PC-9 (cell line): ENCODE measurements around the gene CORIN. TPM values are rescaled to one million over a fixed set of nuclear protein-coding genes. Genes with fewer than 3 reads are reported as not detected.
"Not testable (repeated sequence)": the region's sequence is repeated elsewhere in the genome, so short reads cannot be mapped to it uniquely, and the experiment has no call there.

Source experiments
- BruUV-seq: library from RNA; stranded (reverse); fragments of 400-500 nt; replicated peaks from 2 replicates; lab custom pipeline; 2021; lab: Mats Ljungman, UMichigan
- CTCF ChIA-PET: fragments of 300-600 bp; sonication (Branson Sonifier 250); formaldehyde crosslinking; loops from one replicate; lab custom pipeline; 2022; ENCODE audit warnings: antibody characterized with exemption; lab: Charles Lee
- POLR2A ChIA-PET: fragments of 300-600 bp; sonication (Branson Sonifier 250); formaldehyde crosslinking; loops from one replicate; lab custom pipeline; 2022; ENCODE audit warnings: antibody characterized with exemption; ENCODE audit not compliant: unreplicated experiment; lab: Charles Lee
- DNase-seq, 2 experiments: peaks; one replicate each; pipeline versions ENCODE4 v3.0.0 to v3.0.0-alpha.2; 2015 to 2022; ENCODE audit warnings: mixed read lengths in 1 of 2
- H2AFZ ChIP-seq: fragments of 200-600 bp; sonication (generic); 2 replicates; pipeline ENCODE4 v1.8.1; 2017; ENCODE audit warnings: antibody characterized with exemption
- H3F3A ChIP-seq: fragments of 200-600 bp; sonication (generic); 2 replicates; pipeline ENCODE4 v1.8.1; 2017; ENCODE audit warnings: antibody characterized with exemption, mild to moderate bottlenecking, low read depth; ENCODE audit not compliant: insufficient read depth
- H3K27ac ChIP-seq: fragments of 200-600 bp; sonication (generic); 2 replicates; pipeline ENCODE4 v1.6.1; 2016; ENCODE audit warnings: mixed run types
- H3K27me3 ChIP-seq: fragments of 200-600 bp; sonication (generic); 2 replicates; pipeline ENCODE4 v1.6.1; 2016; ENCODE audit warnings: low read depth, mixed run types; ENCODE audit not compliant: insufficient read depth
- H3K36me3 ChIP-seq: fragments of 200-600 bp; sonication (generic); 2 replicates; pipeline ENCODE4 v1.6.1; 2016; ENCODE audit warnings: low read depth, mixed run types
- H3K4me1 ChIP-seq: fragments of 200-600 bp; sonication (generic); replicated peaks from 2 replicates; pipeline ENCODE4 v1.6.1; 2016; ENCODE audit warnings: mixed run types; ENCODE audit not compliant: insufficient read depth
- H3K4me2 ChIP-seq: fragments of 200-600 bp; sonication (generic); 2 replicates; pipeline ENCODE4 v1.6.1; 2017; ENCODE audit warnings: mixed run types
- H3K4me3 ChIP-seq: fragments of 200-600 bp; sonication (generic); 2 replicates; pipeline ENCODE4 v1.6.1; 2016; ENCODE audit warnings: mixed run types
- H3K79me2 ChIP-seq: fragments of 200-600 bp; sonication (generic); 2 replicates; pipeline ENCODE4 v1.6.1; 2017; ENCODE audit warnings: low read depth, mixed run types
- H3K9me2 ChIP-seq: fragments of 200-600 bp; sonication (generic); 2 replicates; pipeline ENCODE4 v1.8.1; 2017; ENCODE audit warnings: mild to moderate bottlenecking; ENCODE audit not compliant: insufficient read depth
- H3K9me3 ChIP-seq: fragments of 200-600 bp; sonication (generic); 2 replicates; pipeline ENCODE4 v1.8.1; 2016; ENCODE audit warnings: low read depth; ENCODE audit not compliant: insufficient read depth
- H4K20me1 ChIP-seq: fragments of 200-600 bp; sonication (generic); 2 replicates; pipeline ENCODE4 v1.8.1; 2017; ENCODE audit not compliant: insufficient read depth
- CTCF ChIP-seq: fragments of 200-600 bp; sonication (generic); conservative IDR thresholded peaks from 2 replicates; pipeline ENCODE4 v1.6.1; 2017; ENCODE audit warnings: mixed run types, antibody characterized with exemption, mild to moderate bottlenecking, moderate library complexity
- EZH2 ChIP-seq: fragments of 200-600 bp; sonication (generic); IDR thresholded peaks from 2 replicates; pipeline ENCODE4 v1.8.0; 2017; ENCODE audit warnings: antibody characterized with exemption, low read depth
- intact Hi-C: fragments of 100-400 bp; cut with micrococcal nuclease; formaldehyde crosslinking; loops from one replicate; pipeline ENCODE4 v1.10.0; 2022; ENCODE audit not compliant: unreplicated experiment
- total RNA-seq: library from RNA; stranded (reverse); gene quantifications from 2 replicates; pipeline ENCODE4 v1.2.3, GENCODE V29; 2021

Gene CORIN
- total RNA-seq, 1 experiment from 2014 or later = not detected

- Histone ChIP-seq H2AFZ (no peak overlapping the region), H3K4me2 (no peak overlapping the region), H3K27ac (peak overlapping the region; percentile 36), H3K4me1 (peaks cover 59% of the 10 kb centered on the region), H3K79me2 (no peaks in the 10 kb centered on the region), H3F3A (peaks cover 20% of the 10 kb centered on the region), H3K9me3 (0 out of 2 replicates have a peak, but pooled peaks cover 10% of the 10 kb centered on the region), H4K20me1 (no peaks in the 10 kb centered on the region), H3K9me2 (no peaks in the 10 kb centered on the region), H3K36me3 (0 out of 2 replicates have a peak, but pooled peaks cover 15% of the 10 kb centered on the region), H3K4me3 (no peak overlapping the region), H3K27me3 (no peaks in the 10 kb centered on the region)
- intact Hi-C loops = loop anchor here (5.0 kb wide), 1 partner anchor 41 kb away; no protein-coding TSS in a partner anchor
- no TSS peak for BruUV-seq
- ChIA-PET POLR2A (interaction anchor here (0.6 to 0.7 kb wide), 2 partner anchors 22 to 61 kb away, joined by 3 read pairs; no protein-coding TSS in a partner anchor), CTCF (no interaction called here)
- no peak for TF ChIP-seq CTCF
- TF ChIP-seq EZH2 = no peak
- peak in 1 of 2 experiments; percentile 47 for DNase-seq
Observed at GRCh38 chr4:47553329-47554125, 284.3 kb downstream of the CORIN start.

GRCh38 chr4:47551682-47552081 lies 286.2 kb downstream of the CORIN start:
- no peak overlapping the region for H2AFZ ChIP-seq
- POLR2A ChIA-PET = no interaction called here
- H3K27ac ChIP-seq = peak overlapping the region; percentile 18
- BruUV-seq = no TSS peak
- CTCF ChIA-PET = no interaction called here
- H3K9me3 ChIP-seq = 0 out of 2 replicates have a peak, but pooled peaks cover 10% of the 10 kb centered on the region
- peaks cover 20% of the 10 kb centered on the region for H3F3A ChIP-seq
- H3K9me2 ChIP-seq = no peaks in the 10 kb centered on the region
- no peaks in the 10 kb centered on the region for H4K20me1 ChIP-seq
- no peak overlapping the region for H3K4me2 ChIP-seq
- H3K79me2 ChIP-seq = no peaks in the 10 kb centered on the region
- peaks cover 53% of the 10 kb centered on the region for H3K4me1 ChIP-seq
- H3K4me3 ChIP-seq = no peak overlapping the region
- H3K27me3 ChIP-seq = no peaks in the 10 kb centered on the region
- intact Hi-C loops = loop anchor here (5.0 kb wide), 1 partner anchor 39 kb away; no protein-coding TSS in a partner anchor
- TF ChIP-seq CTCF (no peak), EZH2 (no peak)
- 0 out of 2 replicates have a peak, but pooled peaks cover 15% of the 10 kb centered on the region for H3K36me3 ChIP-seq
- DNase-seq = no peak

- H3F3A ChIP-seq = peaks cover 15% of the 10 kb centered on the region; the same call in 1 of the 2 replicates
- H4K20me1 ChIP-seq = no peaks in the 10 kb centered on the region
- H3K4me1 ChIP-seq = peaks cover 47% of the 10 kb centered on the region
- no TSS peak for BruUV-seq
- H3K9me2 ChIP-seq = no peaks in the 10 kb centered on the region
- H3K4me3 ChIP-seq = no peak overlapping the region
- no peaks in the 10 kb centered on the region for H3K79me2 ChIP-seq
- H3K9me3 ChIP-seq = 0 out of 2 replicates have a peak, but pooled peaks cover 10% of the 10 kb centered on the region
- ChIA-PET CTCF (no interaction called here), POLR2A (no interaction called here)
- H3K27ac ChIP-seq = peak overlapping the region; percentile 18; the same call in 1 of the 2 replicates
- no peak for DNase-seq
- intact Hi-C loops = loop anchor here (5.0 kb wide), 1 partner anchor 39 kb away; no protein-coding TSS in a partner anchor
- H3K36me3 ChIP-seq = 0 out of 2 replicates have a peak, but pooled peaks cover 15% of the 10 kb centered on the region
- H3K4me2 ChIP-seq = no peak overlapping the region
- H2AFZ ChIP-seq = no peak overlapping the region
- no peak for TF ChIP-seq EZH2
- no peak for TF ChIP-seq CTCF
- no peaks in the 10 kb centered on the region for H3K27me3 ChIP-seq
Observed at GRCh38 chr4:47550899-47551548, 286.8 kb downstream of the CORIN start.

- CTCF ChIA-PET, POLR2A ChIA-PET, DNase-seq, H3K4me3 ChIP-seq, H2AFZ ChIP-seq, H3F3A ChIP-seq, H4K20me1 ChIP-seq, H3K4me2 ChIP-seq, BruUV-seq, H3K9me2 ChIP-seq, H3K79me2 ChIP-seq, H3K9me3 ChIP-seq, H3K27me3 ChIP-seq, H3K27ac ChIP-seq: not testable (repeated sequence)
- Histone ChIP-seq H3K4me1 (peaks cover 40% of the 10 kb centered on the region), H3K36me3 (0 out of 2 replicates have a peak, but pooled peaks cover 15% of the 10 kb centered on the region)
- intact Hi-C loops = loop anchor here (5.0 kb wide), 1 partner anchor 38 kb away; no protein-coding TSS in a partner anchor
Observed at GRCh38 chr4:47550357-47550756, 287.5 kb downstream of the CORIN start.
